ENCODE data around the gene ADGRG7.

DNA sequence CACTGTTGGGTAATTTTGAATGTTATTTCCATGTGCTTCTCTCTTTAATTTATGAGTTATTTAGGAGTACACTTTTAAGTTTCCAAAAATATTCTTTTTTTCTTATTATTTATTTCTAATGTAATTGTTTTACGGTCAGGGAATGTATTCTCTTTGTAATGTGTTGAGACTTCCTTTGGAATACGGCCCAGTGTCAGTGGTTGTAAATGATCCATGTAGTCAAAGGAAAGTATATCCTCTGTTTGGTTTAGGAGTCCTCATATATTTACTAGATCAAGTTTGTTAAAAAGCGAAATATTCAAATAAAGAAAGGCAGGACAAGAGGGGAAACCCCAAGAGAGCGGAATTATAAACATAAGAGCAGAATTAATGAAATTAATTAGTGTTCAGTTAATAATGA, 49.0 kb upstream of the ADGRG7 start:
- TF ChIP-seq, protein P1, sequence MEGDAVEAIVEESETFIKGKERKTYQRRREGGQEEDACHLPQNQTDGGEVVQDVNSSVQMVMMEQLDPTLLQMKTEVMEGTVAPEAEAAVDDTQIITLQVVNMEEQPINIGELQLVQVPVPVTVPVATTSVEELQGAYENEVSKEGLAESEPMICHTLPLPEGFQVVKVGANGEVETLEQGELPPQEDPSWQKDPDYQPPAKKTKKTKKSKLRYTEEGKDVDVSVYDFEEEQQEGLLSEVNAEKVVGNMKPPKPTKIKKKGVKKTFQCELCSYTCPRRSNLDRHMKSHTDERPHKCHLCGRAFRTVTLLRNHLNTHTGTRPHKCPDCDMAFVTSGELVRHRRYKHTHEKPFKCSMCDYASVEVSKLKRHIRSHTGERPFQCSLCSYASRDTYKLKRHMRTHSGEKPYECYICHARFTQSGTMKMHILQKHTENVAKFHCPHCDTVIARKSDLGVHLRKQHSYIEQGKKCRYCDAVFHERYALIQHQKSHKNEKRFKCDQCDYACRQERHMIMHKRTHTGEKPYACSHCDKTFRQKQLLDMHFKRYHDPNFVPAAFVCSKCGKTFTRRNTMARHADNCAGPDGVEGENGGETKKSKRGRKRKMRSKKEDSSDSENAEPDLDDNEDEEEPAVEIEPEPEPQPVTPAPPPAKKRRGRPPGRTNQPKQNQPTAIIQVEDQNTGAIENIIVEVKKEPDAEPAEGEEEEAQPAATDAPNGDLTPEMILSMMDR (IDR thresholded peaks at IDR 0.05 in 4 of 5, conservative IDR thresholded peaks at IDR 0.05 in 1 of 5) = no peak
- no peak for TF ChIP-seq POLR2A (IDR thresholded peaks at IDR 0.05)

Measured in gastrocnemius medialis (tissue), 4 donors.